ENCODE results near the gene CD37. TPM values are rescaled to one million over a fixed set of nuclear protein-coding genes. Genes with fewer than 3 reads are reported as not detected.

Gene CD37
- total and polyA plus RNA-seq, 2 experiments from 2014 or later: 106 TPM; not detected in 1

GRCh38 chr19:49309087-49309486 lies 26.1 kb upstream of the CD37 start:
- Mint-ChIP-seq H3K27me3 (ENCODE audit: insufficient read depth, low read depth, poor library complexity) (no peaks in the 10 kb centered on the region), H3K27ac (no peak overlapping the region), H3K4me3 (no peak overlapping the region), H3K9me3 (peaks cover 2% of the 10 kb centered on the region; the same call in 1 of the 3 replicates), H3K4me1 (no peaks in the 10 kb centered on the region), H3K36me3 (ENCODE audit: low read depth) (peaks cover 4% of the 10 kb centered on the region; the same call in 2 of the 3 replicates)
- Histone ChIP-seq H3K4me3 (no peak overlapping the region), H3K4me2 (no peak overlapping the region), H3K4me1 (ENCODE audit: insufficient read depth) (no peaks in the 10 kb centered on the region), H3K79me2 (replicated peaks; ENCODE audit: insufficient read depth) (no peaks in the 10 kb centered on the region), H3K27ac (ENCODE audit: low read depth) (no peak overlapping the region), H3F3A (replicated peaks; ENCODE audit: low read depth) (no peaks in the 10 kb centered on the region), H4K20me1 (replicated peaks; ENCODE audit: insufficient read depth) (no peaks in the 10 kb centered on the region), H3K27me3 (ENCODE audit: insufficient read depth) (no peaks in the 10 kb centered on the region), H2AFZ (no peak overlapping the region), H3K36me3 (ENCODE audit: insufficient read depth) (no peaks in the 10 kb centered on the region), H3K9me2 (ENCODE audit: insufficient read depth) (no peaks in the 10 kb centered on the region)
- DNase-seq (ENCODE audit: low spot score): no peak
- TF ChIP-seq, protein P1, sequence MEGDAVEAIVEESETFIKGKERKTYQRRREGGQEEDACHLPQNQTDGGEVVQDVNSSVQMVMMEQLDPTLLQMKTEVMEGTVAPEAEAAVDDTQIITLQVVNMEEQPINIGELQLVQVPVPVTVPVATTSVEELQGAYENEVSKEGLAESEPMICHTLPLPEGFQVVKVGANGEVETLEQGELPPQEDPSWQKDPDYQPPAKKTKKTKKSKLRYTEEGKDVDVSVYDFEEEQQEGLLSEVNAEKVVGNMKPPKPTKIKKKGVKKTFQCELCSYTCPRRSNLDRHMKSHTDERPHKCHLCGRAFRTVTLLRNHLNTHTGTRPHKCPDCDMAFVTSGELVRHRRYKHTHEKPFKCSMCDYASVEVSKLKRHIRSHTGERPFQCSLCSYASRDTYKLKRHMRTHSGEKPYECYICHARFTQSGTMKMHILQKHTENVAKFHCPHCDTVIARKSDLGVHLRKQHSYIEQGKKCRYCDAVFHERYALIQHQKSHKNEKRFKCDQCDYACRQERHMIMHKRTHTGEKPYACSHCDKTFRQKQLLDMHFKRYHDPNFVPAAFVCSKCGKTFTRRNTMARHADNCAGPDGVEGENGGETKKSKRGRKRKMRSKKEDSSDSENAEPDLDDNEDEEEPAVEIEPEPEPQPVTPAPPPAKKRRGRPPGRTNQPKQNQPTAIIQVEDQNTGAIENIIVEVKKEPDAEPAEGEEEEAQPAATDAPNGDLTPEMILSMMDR (conservative IDR thresholded peaks at IDR 0.05; ENCODE audit: low read depth in 2 of 2): 0 out of 4 replicates have a peak, but pooled peaks of 1 of the 2 experiments have one; percentile 7
- TF ChIP-seq JUNB (IDR thresholded peaks at IDR 0.05; ENCODE audit: unreplicated experiment): no peak
- no peak for ATAC-seq

- Histone ChIP-seq H3K36me3 (ENCODE audit: insufficient read depth) (no peaks in the 10 kb centered on the region), H4K20me1 (replicated peaks; ENCODE audit: insufficient read depth) (no peaks in the 10 kb centered on the region), H3F3A (replicated peaks; ENCODE audit: low read depth) (no peaks in the 10 kb centered on the region), H3K4me2 (no peak overlapping the region), H3K4me1 (ENCODE audit: insufficient read depth) (no peaks in the 10 kb centered on the region), H3K4me3 (no peak overlapping the region), H3K9me2 (ENCODE audit: insufficient read depth) (no peaks in the 10 kb centered on the region), H2AFZ (no peak overlapping the region), H3K27ac (ENCODE audit: low read depth) (no peak overlapping the region), H3K27me3 (ENCODE audit: insufficient read depth) (no peaks in the 10 kb centered on the region), H3K79me2 (replicated peaks; ENCODE audit: insufficient read depth) (no peaks in the 10 kb centered on the region)
- Mint-ChIP-seq H3K4me1 (no peaks in the 10 kb centered on the region), H3K36me3 (ENCODE audit: low read depth) (peaks cover 11% of the 10 kb centered on the region), H3K27ac (no peak overlapping the region), H3K27me3 (ENCODE audit: insufficient read depth, low read depth, poor library complexity) (peaks cover 2% of the 10 kb centered on the region), H3K4me3 (no peak overlapping the region), H3K9me3 (peaks cover 16% of the 10 kb centered on the region)
- no peak for DNase-seq (ENCODE audit: low spot score)
- ATAC-seq: no peak
- TF ChIP-seq JUNB (IDR thresholded peaks at IDR 0.05; ENCODE audit: unreplicated experiment): no peak
These were observed 20.1 kb upstream of the CD37 start for GRCh38 chr19:49315111-49315510.

DNA sequence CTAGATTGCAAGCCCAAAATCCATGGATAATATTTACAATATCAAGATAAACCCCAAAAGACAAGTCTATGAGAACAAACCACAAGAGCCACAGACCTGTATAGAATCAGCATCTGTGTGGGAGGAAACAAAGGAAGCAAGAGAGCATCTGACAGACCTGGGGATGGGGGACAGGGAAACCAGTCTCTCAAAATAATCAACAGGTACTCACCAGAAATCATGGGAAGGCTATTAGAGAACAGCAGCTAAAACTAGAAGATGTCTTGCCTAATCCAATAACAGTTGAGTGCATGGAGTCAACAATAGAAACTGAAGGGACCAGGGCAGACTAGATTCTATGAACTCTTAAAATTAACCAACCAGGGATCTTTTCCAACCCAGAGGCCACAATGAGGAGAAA lies 18.9 kb upstream of the CD37 start:
- Histone ChIP-seq H4K20me1 (replicated peaks; ENCODE audit: insufficient read depth) (no peaks in the 10 kb centered on the region), H3K4me1 (ENCODE audit: insufficient read depth) (no peaks in the 10 kb centered on the region), H2AFZ (no peak overlapping the region), H3K36me3 (ENCODE audit: insufficient read depth) (no peaks in the 10 kb centered on the region), H3K79me2 (replicated peaks; ENCODE audit: insufficient read depth) (no peaks in the 10 kb centered on the region), H3K27ac (ENCODE audit: low read depth) (no peak overlapping the region), H3K4me3 (no peak overlapping the region), H3K4me2 (no peak overlapping the region), H3F3A (replicated peaks; ENCODE audit: low read depth) (no peaks in the 10 kb centered on the region), H3K9me2 (ENCODE audit: insufficient read depth) (no peaks in the 10 kb centered on the region), H3K27me3 (ENCODE audit: insufficient read depth) (no peaks in the 10 kb centered on the region)
- Mint-ChIP-seq H3K27ac (no peak overlapping the region), H3K36me3 (ENCODE audit: low read depth) (peaks cover 11% of the 10 kb centered on the region; the same call in 2 of the 3 replicates), H3K4me1 (no peaks in the 10 kb centered on the region), H3K27me3 (ENCODE audit: insufficient read depth, low read depth, poor library complexity) (peaks cover 3% of the 10 kb centered on the region), H3K4me3 (no peak overlapping the region), H3K9me3 (peaks cover 24% of the 10 kb centered on the region)
- ATAC-seq (no peak), DNase-seq (ENCODE audit: low spot score) (no peak)
- TF ChIP-seq POLR2AphosphoS5 (IDR thresholded peaks at IDR 0.05; ENCODE audit: low read depth) (no peak), ZNF114 (CRISPR knock-in tag; IDR thresholded peaks at IDR 0.05) (no peak), ZNF331 (CRISPR knock-in tag; IDR thresholded peaks at IDR 0.05; ENCODE audit: low read depth) (no peak), EZH2 (IDR thresholded peaks at IDR 0.05; ENCODE audit: low read depth, unreplicated experiment) (no peak), NANOG (IDR thresholded peaks at IDR 0.05; ENCODE audit: borderline replicate concordance) (no peak)
- TF ChIP-seq, protein P2, sequence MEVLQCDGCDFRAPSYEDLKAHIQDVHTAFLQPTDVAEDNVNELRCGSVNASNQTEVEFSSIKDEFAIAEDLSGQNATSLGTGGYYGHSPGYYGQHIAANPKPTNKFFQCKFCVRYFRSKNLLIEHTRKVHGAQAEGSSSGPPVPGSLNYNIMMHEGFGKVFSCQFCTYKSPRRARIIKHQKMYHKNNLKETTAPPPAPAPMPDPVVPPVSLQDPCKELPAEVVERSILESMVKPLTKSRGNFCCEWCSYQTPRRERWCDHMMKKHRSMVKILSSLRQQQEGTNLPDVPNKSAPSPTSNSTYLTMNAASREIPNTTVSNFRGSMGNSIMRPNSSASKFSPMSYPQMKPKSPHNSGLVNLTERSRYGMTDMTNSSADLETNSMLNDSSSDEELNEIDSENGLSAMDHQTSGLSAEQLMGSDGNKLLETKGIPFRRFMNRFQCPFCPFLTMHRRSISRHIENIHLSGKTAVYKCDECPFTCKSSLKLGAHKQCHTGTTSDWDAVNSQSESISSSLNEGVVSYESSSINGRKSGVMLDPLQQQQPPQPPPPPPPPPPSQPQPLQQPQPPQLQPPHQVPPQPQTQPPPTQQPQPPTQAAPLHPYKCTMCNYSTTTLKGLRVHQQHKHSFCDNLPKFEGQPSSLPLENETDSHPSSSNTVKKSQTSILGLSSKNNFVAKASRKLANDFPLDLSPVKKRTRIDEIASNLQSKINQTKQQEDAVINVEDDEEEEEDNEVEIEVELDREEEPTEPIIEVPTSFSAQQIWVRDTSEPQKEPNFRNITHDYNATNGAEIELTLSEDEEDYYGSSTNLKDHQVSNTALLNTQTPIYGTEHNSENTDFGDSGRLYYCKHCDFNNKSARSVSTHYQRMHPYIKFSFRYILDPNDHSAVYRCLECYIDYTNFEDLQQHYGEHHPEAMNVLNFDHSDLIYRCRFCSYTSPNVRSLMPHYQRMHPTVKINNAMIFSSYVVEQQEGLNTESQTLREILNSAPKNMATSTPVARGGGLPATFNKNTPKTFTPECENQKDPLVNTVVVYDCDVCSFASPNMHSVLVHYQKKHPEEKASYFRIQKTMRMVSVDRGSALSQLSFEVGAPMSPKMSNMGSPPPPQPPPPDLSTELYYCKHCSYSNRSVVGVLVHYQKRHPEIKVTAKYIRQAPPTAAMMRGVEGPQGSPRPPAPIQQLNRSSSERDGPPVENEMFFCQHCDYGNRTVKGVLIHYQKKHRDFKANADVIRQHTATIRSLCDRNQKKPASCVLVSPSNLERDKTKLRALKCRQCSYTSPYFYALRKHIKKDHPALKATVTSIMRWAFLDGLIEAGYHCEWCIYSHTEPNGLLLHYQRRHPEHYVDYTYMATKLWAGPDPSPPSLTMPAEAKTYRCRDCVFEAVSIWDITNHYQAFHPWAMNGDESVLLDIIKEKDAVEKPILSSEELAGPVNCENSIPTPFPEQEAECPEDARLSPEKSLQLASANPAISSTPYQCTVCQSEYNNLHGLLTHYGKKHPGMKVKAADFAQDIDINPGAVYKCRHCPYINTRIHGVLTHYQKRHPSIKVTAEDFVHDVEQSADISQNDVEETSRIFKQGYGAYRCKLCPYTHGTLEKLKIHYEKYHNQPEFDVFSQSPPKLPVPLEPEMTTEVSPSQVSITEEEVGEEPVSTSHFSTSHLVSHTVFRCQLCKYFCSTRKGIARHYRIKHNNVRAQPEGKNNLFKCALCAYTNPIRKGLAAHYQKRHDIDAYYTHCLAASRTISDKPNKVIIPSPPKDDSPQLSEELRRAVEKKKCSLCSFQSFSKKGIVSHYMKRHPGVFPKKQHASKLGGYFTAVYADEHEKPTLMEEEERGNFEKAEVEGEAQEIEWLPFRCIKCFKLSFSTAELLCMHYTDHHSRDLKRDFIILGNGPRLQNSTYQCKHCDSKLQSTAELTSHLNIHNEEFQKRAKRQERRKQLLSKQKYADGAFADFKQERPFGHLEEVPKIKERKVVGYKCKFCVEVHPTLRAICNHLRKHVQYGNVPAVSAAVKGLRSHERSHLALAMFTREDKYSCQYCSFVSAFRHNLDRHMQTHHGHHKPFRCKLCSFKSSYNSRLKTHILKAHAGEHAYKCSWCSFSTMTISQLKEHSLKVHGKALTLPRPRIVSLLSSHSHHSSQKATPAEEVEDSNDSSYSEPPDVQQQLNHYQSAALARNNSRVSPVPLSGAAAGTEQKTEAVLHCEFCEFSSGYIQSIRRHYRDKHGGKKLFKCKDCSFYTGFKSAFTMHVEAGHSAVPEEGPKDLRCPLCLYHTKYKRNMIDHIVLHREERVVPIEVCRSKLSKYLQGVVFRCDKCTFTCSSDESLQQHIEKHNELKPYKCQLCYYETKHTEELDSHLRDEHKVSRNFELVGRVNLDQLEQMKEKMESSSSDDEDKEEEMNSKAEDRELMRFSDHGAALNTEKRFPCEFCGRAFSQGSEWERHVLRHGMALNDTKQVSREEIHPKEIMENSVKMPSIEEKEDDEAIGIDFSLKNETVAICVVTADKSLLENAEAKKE (CRISPR knock-in tag; IDR thresholded peaks at IDR 0.05): no peak

All from GM23338 (cell line).